Liver (tissue), 9 donors: ENCODE measurements around the gene RAI1. TPM values are rescaled to one million over a fixed set of nuclear protein-coding genes. Genes with fewer than 3 reads are reported as not detected.

Experiments used
- DNase-seq: peaks from one replicate; pipeline ENCODE4 v3.0.0-alpha.2; 2017; ENCODE audit warnings: low spot score
- H3K27ac ChIP-seq, 2 donors: one replicate each; pipeline ENCODE4 v1.7.0; 2013; ENCODE audit warnings: inconsistent platforms in 2 of 2, low read length in 2 of 2, control low read depth in 1 of 2, low read depth in 1 of 2, mild to moderate bottlenecking in 1 of 2
- H3K27me3 ChIP-seq, 4 donors: one replicate each; pipeline versions ENCODE4 v1.6.1 to v1.7.0; 2013; ENCODE audit warnings: low read length in 3 of 4, inconsistent platforms in 1 of 4, mild to moderate bottlenecking in 1 of 4, moderate library complexity in 1 of 4; ENCODE audit not compliant: control insufficient read depth in 4 of 4, insufficient read depth in 4 of 4
- H3K36me3 ChIP-seq, 4 donors: one replicate each; pipeline versions ENCODE4 v1.6.1 to v1.7.0; 2013; ENCODE audit warnings: low read length in 3 of 4, mild to moderate bottlenecking in 3 of 4, low read depth in 1 of 4, moderate library complexity in 1 of 4; ENCODE audit not compliant: control insufficient read depth in 4 of 4, insufficient read depth in 3 of 4
- H3K4me1 ChIP-seq, 4 donors: one replicate each; pipeline versions ENCODE4 v1.6.1 to v1.7.0; 2013; ENCODE audit warnings: low read length in 3 of 4, mild to moderate bottlenecking in 3 of 4, moderate library complexity in 1 of 4; ENCODE audit not compliant: control insufficient read depth in 4 of 4, insufficient read depth in 4 of 4
- H3K4me3 ChIP-seq, 3 donors: one replicate each; pipeline versions ENCODE4 v1.6.1 to v1.7.0; 2013; ENCODE audit warnings: low read length in 3 of 3, control low read depth in 1 of 3, low read depth in 1 of 3, mild to moderate bottlenecking in 1 of 3
- H3K9ac ChIP-seq, 2 donors: one replicate each; pipeline ENCODE4 v1.7.0; 2013; ENCODE audit warnings: low read length in 2 of 2, mild to moderate bottlenecking in 2 of 2, moderate library complexity in 2 of 2, control low read depth in 1 of 2, low read depth in 1 of 2
- H3K9me3 ChIP-seq, 4 donors: one replicate each; pipeline versions ENCODE4 v1.6.1 to v1.7.0; 2013; ENCODE audit warnings: low read length in 3 of 4; ENCODE audit not compliant: control insufficient read depth in 4 of 4
- CTCF ChIP-seq: fragments of 150-350 bp; IDR thresholded peaks from 2 replicates; pipeline ENCODE4 v1.5.1; 2017; ENCODE audit warnings: improper control_type of control experiment, low read depth, low read length; ENCODE audit not compliant: missing input control
- EGR1 ChIP-seq, 2 donors: IDR thresholded peaks; 2 replicates each; pipeline ENCODE4 v1.6.1; 2016 to 2018; ENCODE audit warnings: antibody characterized with exemption in 2 of 2, low read depth in 2 of 2
- FOXA1 ChIP-seq: IDR thresholded peaks from 2 replicates; pipeline ENCODE4 v1.6.1; 2016; ENCODE audit warnings: antibody characterized with exemption
- FOXA2 ChIP-seq: IDR thresholded peaks from 2 replicates; pipeline ENCODE4 v1.6.1; 2016; ENCODE audit warnings: antibody characterized with exemption
- GABPA ChIP-seq, 2 donors: IDR thresholded peaks in 1 of 2; conservative IDR thresholded peaks in 1 of 2; 2 replicates each; pipeline ENCODE4 v1.6.1; 2016; ENCODE audit warnings: antibody characterized with exemption in 2 of 2, mild to moderate bottlenecking in 1 of 2, moderate library complexity in 1 of 2
- HNF4A ChIP-seq, 2 donors: conservative IDR thresholded peaks; 2 replicates each; pipeline ENCODE4 v1.6.1; 2016; ENCODE audit warnings: antibody characterized with exemption in 2 of 2, mild to moderate bottlenecking in 2 of 2
- HNF4G ChIP-seq: IDR thresholded peaks from 2 replicates; pipeline ENCODE4 v1.6.1; 2016; ENCODE audit warnings: antibody characterized with exemption
- JUND ChIP-seq, 2 donors: IDR thresholded peaks; 2 replicates each; pipeline ENCODE4 v1.6.1; 2016; ENCODE audit warnings: antibody characterized with exemption in 2 of 2
- MAX ChIP-seq: IDR thresholded peaks from 2 replicates; pipeline ENCODE4 v1.6.1; 2016; ENCODE audit warnings: antibody characterized with exemption
- NR2F2 ChIP-seq: IDR thresholded peaks from 2 replicates; pipeline ENCODE4 v1.6.1; 2016; ENCODE audit warnings: antibody characterized with exemption
- RAD21 ChIP-seq, 2 donors: IDR thresholded peaks; 2 replicates each; pipeline ENCODE4 v1.6.1; 2016; ENCODE audit warnings: antibody characterized with exemption in 2 of 2, mild to moderate bottlenecking in 2 of 2
- REST ChIP-seq: IDR thresholded peaks from 2 replicates; pipeline ENCODE4 v1.6.1; 2016; ENCODE audit warnings: antibody characterized with exemption, mild to moderate bottlenecking
- RXRA ChIP-seq, 2 donors: IDR thresholded peaks; 2 replicates each; pipeline ENCODE4 v1.6.1; 2017 to 2018; ENCODE audit warnings: antibody characterized with exemption in 2 of 2, mild to moderate bottlenecking in 1 of 2
- SP1 ChIP-seq: IDR thresholded peaks from 2 replicates; pipeline ENCODE4 v1.6.1; 2018; ENCODE audit warnings: antibody characterized with exemption, mild to moderate bottlenecking
- TAF1 ChIP-seq: conservative IDR thresholded peaks from 2 replicates; pipeline ENCODE4 v1.6.1; 2016; ENCODE audit warnings: antibody characterized with exemption, mild to moderate bottlenecking
- YY1 ChIP-seq: IDR thresholded peaks from 2 replicates; pipeline ENCODE4 v1.6.1; 2016; ENCODE audit warnings: antibody characterized with exemption, mild to moderate bottlenecking
- WGBS: extraction: QIAGEN DNeasy Blood & Tissue Kit; methylation state at CpG from one replicate; pipeline ENCODE4 v1.1.7; 2013; 5-methylcytosine and 5-hydroxymethylcytosine counted together
- polyA plus RNA-seq, 2 donors: library from polyadenylated mRNA; stranded (reverse) in 1 of 2; unstranded in 1 of 2; fragments of 200-250 nt in 1 of 2; fragments of >200 nt in 1 of 2; fragmentation: Nextera tagmentation in 1 of 2; extraction: Ambion mirVana in 1 of 2; gene quantifications; one replicate each; pipeline versions ENCODE4 v1.2.1 to v1.2.3, GENCODE V29; 2013 to 2015
- total RNA-seq, 2 donors: library from RNA; depleted of rRNA; stranded (reverse); fragments of >200 nt; gene quantifications; one replicate each; pipeline ENCODE4 v1.2.3, GENCODE V29; 2014
- donor health status: healthy.
- donor health status: healthy.
- donor health status: healthy.
- donor health status: healthy.
- donor health status: healthy.

Gene RAI1
- total and polyA plus RNA-seq, 4 donors: 0.57 to 7.6 (median 5.3) TPM

- Histone ChIP-seq H3K9me3 (no peaks in the 10 kb centered on the region), H3K9ac (peak overlapping the region in 1 of 2 donors; percentile 25), H3K27me3 (no peaks in the 10 kb centered on the region), H3K36me3 (no peaks in the 10 kb centered on the region), H3K4me1 (peaks cover 5 to 15% (median 12%) of the 10 kb centered on the region in 4 donors), H3K4me3 (no peak overlapping the region), H3K27ac (peak overlapping the region; percentile 21 to 75)
- no peak for DNase-seq
- 56% methylated on average over 5 of the region's 5 CpGs for WGBS
- no peak for TF ChIP-seq TAF1
- TF ChIP-seq YY1: peak; percentile 9
- TF ChIP-seq JUND (IDR thresholded peaks at IDR 0.05): no peak
- TF ChIP-seq FOXA2: peak; percentile 39
- TF ChIP-seq HNF4A (conservative IDR thresholded peaks at IDR 0.05): peak in 1 of 2 donors; percentile 39
- peak in 1 of 2 donors; percentile 69 for TF ChIP-seq RXRA (IDR thresholded peaks at IDR 0.05)
- TF ChIP-seq MAX: peak; percentile 44
- no peak for TF ChIP-seq NR2F2
- peak; percentile 66 to 96 for TF ChIP-seq EGR1 (IDR thresholded peaks at IDR 0.05; ENCODE audit: low read depth in 2 of 2)
Observed at GRCh38 chr17:17849147-17849820, 168.0 kb downstream of the RAI1 start.

- TF ChIP-seq NR2F2 (no peak), FOXA2 (no peak), RXRA (IDR thresholded peaks at IDR 0.05) (peak in 1 of 2 donors; percentile 45), RAD21 (IDR thresholded peaks at IDR 0.05) (peak in 1 of 2 donors; percentile 48), CTCF (peak; percentile 26), HNF4A (conservative IDR thresholded peaks at IDR 0.05) (peak in 1 of 2 donors; percentile 6)
- Histone ChIP-seq H3K4me1 (peaks cover 5 to 15% (median 12%) of the 10 kb centered on the region in 4 donors), H3K27me3 (no peaks in the 10 kb centered on the region), H3K9ac (peak overlapping the region in 1 of 2 donors; percentile 25), H3K36me3 (no peaks in the 10 kb centered on the region), H3K9me3 (no peaks in the 10 kb centered on the region), H3K27ac (peak overlapping the region; percentile 21 to 75), H3K4me3 (no peak overlapping the region)
- 82% methylated on average over 2 of the region's 2 CpGs for WGBS
- no peak for DNase-seq
Observed at GRCh38 chr17:17849845-17850373, 168.7 kb downstream of the RAI1 start.

GRCh38 chr17:17851103-17852002, 170.1 kb downstream of the RAI1 start:
- no peak overlapping the region for H3K9ac ChIP-seq
- no peaks in the 10 kb centered on the region for H3K9me3 ChIP-seq
- no peaks in the 10 kb centered on the region for H3K27me3 ChIP-seq
- no peak for DNase-seq
- H3K36me3 ChIP-seq: no peaks in the 10 kb centered on the region
- peaks cover 5 to 17% (median 13%) of the 10 kb centered on the region in 4 donors for H3K4me1 ChIP-seq
- no peak overlapping the region for H3K27ac ChIP-seq
- 91% methylated on average over 21 of the region's 21 CpGs for WGBS
- H3K4me3 ChIP-seq: no peak overlapping the region
- no peak for TF ChIP-seq EGR1 (IDR thresholded peaks at IDR 0.05; ENCODE audit: low read depth in 2 of 2)
- TF ChIP-seq CTCF: no peak
- TF ChIP-seq GABPA (IDR thresholded peaks at IDR 0.05 in 1 of 2, conservative IDR thresholded peaks at IDR 0.05 in 1 of 2): no peak
- TF ChIP-seq FOXA1: no peak
- TF ChIP-seq RXRA (IDR thresholded peaks at IDR 0.05): no peak
- no peak for TF ChIP-seq HNF4A (conservative IDR thresholded peaks at IDR 0.05)
- TF ChIP-seq HNF4G: no peak
- no peak for TF ChIP-seq REST
- TF ChIP-seq JUND (IDR thresholded peaks at IDR 0.05): no peak
- no peak for TF ChIP-seq SP1
